Skin of body (tissue), 3 donors: Measurements from ENCODE around the gene INAFM1. TPM values are rescaled to one million over a fixed set of nuclear protein-coding genes. Genes with fewer than 3 reads are reported as not detected.

ENCODE experiments used
- DNase-seq: peaks from one replicate; lab custom pipeline; 2025; lab: John Stamatoyannopoulos, UW
- small RNA-seq: library from RNA; depleted of rRNA; stranded (forward); fragments of <200 nt; gene quantifications from one replicate; pipeline ENCODE3, GENCODE V24; 2014; ENCODE audit warnings: low replicate concordance
- total RNA-seq: library from RNA; depleted of rRNA; stranded (reverse); fragments of >200 nt; gene quantifications from one replicate; pipeline ENCODE4 v1.2.3, GENCODE V29; 2014

Gene INAFM1
- total RNA-seq, 1 donor from 2014 or later, result 3.1 TPM

- no peak for DNase-seq
Measured at GRCh38 chr19:47309608-47310007, 34.9 kb downstream of the INAFM1 start, which contains the start of gene C5AR1. C5AR1 (plus strand) TSS chr19:47309861; CDS start chr19:47309896, 35 bp downstream.

- no peak for DNase-seq
Measured at GRCh38 chr19:47310323-47310722, 35.6 kb downstream of the INAFM1 start.

GRCh38 chr19:47310819-47311218 is 36.1 kb downstream of the INAFM1 start:
- no peak for DNase-seq

- no peak for DNase-seq
Measured at GRCh38 chr19:47312366-47313006, 37.8 kb downstream of the INAFM1 start.

GRCh38 chr19:47313754-47314295 is 39.1 kb downstream of the INAFM1 start:
- no peak for DNase-seq

- DNase-seq, result peak; percentile 31
Measured at GRCh38 chr19:47315125-47315821, 40.6 kb downstream of the INAFM1 start.

- no peak for DNase-seq
Measured at GRCh38 chr19:47316513-47316912, 41.8 kb downstream of the INAFM1 start.

GRCh38 chr19:47319923-47320871 is 45.5 kb downstream of the INAFM1 start:
- no peak for DNase-seq

GRCh38 chr19:47321630-47322029 is 46.9 kb downstream of the INAFM1 start:
- no peak for DNase-seq

- no peak for DNase-seq
Measured at GRCh38 chr19:47322058-47322457, 47.4 kb downstream of the INAFM1 start.

- no peak for DNase-seq
Measured at GRCh38 chr19:47323409-47323808, 48.7 kb downstream of the INAFM1 start.

- DNase-seq, result no peak
Measured at GRCh38 chr19:47323872-47324271, 49.2 kb downstream of the INAFM1 start.

GRCh38 chr19:47324502-47324901 is 49.8 kb downstream of the INAFM1 start:
- no peak for DNase-seq

Small RNAs within 50 kb of the gene (small RNA-seq; reads per million reads assigned to genes)
- gene MIR3190, result not detected

Other genes starting within 250 kb of the INAFM1 start
- 6.2 TPM for gene TMEM160, start 226.3 kb upstream of the INAFM1 start, total RNA-seq
- gene ZC3H4, start 161.1 kb upstream of the INAFM1 start, total RNA-seq, result 8.0 TPM
- gene SAE1, start 144.1 kb upstream of the INAFM1 start, total RNA-seq, result 55.8 TPM
- gene BBC3, start 43.7 kb upstream of the INAFM1 start, total RNA-seq, result 4.3 TPM
- 12.8 TPM for gene CCDC9, start 18.4 kb upstream of the INAFM1 start, total RNA-seq
- 3.3 TPM for gene C5AR1, start 35.0 kb downstream of the INAFM1 start, total RNA-seq
- 1.2 TPM for gene C5AR2, start 57.3 kb downstream of the INAFM1 start, total RNA-seq
- 8.1 TPM for gene DHX34, start 74.4 kb downstream of the INAFM1 start, total RNA-seq
- 12.8 TPM for gene MEIS3, start 144.6 kb downstream of the INAFM1 start, total RNA-seq
- gene SLC8A2, start 197.0 kb downstream of the INAFM1 start, total RNA-seq, result 0.39 TPM
- gene KPTN, start 209.3 kb downstream of the INAFM1 start, total RNA-seq, result 4.4 TPM
- 52.5 TPM for gene NAPA, start 240.2 kb downstream of the INAFM1 start, total RNA-seq